ENCODE results near the gene GTF2H1.
"Not testable (repeated sequence)": the region's sequence is repeated elsewhere in the genome, so short reads cannot be mapped to it uniquely, and the experiment has no call there.

GTF2H1 gene

GRCh38 chr11:18394275-18394927, 72.0 kb downstream of the GTF2H1 start, which contains the start of gene LDHA:
Gene LDHA, plus strand, starts transcription at chr11:18394563. Its CDS starts 2,280 bp downstream, at chr11:18396843.
- peaks cover 12% of the 10 kb centered on the region for H3K4me1 ChIP-seq (ENCODE audit: insufficient read depth, low read length)
- no peaks in the 10 kb centered on the region for H3K27me3 ChIP-seq (ENCODE audit: insufficient read depth, low read length)
- H3K4me3 ChIP-seq (ENCODE audit: low read length) = peak within 1 kb of the TSS; percentile 75
- peaks cover 11% of the 10 kb centered on the region for H3K36me3 ChIP-seq (ENCODE audit: insufficient read depth, low read length)
- H2AFZ ChIP-seq (ENCODE audit: low read depth, low read length) = peak within 1 kb of the TSS; percentile 73
- H3K9me3 ChIP-seq (ENCODE audit: low read length) = no peaks in the 10 kb centered on the region

- Histone ChIP-seq H3K4me3 (ENCODE audit: low read length) (peak overlapping the region; percentile 75), H2AFZ (ENCODE audit: low read depth, low read length) (peak overlapping the region; percentile 73), H3K4me1 (ENCODE audit: insufficient read depth, low read length) (peaks cover 12% of the 10 kb centered on the region), H3K9me3 (ENCODE audit: low read length) (no peaks in the 10 kb centered on the region), H3K27me3 (ENCODE audit: insufficient read depth, low read length) (no peaks in the 10 kb centered on the region), H3K36me3 (ENCODE audit: insufficient read depth, low read length) (peaks cover 18% of the 10 kb centered on the region)
These were observed 72.8 kb downstream of the GTF2H1 start for GRCh38 chr11:18394928-18395734.

DNA sequence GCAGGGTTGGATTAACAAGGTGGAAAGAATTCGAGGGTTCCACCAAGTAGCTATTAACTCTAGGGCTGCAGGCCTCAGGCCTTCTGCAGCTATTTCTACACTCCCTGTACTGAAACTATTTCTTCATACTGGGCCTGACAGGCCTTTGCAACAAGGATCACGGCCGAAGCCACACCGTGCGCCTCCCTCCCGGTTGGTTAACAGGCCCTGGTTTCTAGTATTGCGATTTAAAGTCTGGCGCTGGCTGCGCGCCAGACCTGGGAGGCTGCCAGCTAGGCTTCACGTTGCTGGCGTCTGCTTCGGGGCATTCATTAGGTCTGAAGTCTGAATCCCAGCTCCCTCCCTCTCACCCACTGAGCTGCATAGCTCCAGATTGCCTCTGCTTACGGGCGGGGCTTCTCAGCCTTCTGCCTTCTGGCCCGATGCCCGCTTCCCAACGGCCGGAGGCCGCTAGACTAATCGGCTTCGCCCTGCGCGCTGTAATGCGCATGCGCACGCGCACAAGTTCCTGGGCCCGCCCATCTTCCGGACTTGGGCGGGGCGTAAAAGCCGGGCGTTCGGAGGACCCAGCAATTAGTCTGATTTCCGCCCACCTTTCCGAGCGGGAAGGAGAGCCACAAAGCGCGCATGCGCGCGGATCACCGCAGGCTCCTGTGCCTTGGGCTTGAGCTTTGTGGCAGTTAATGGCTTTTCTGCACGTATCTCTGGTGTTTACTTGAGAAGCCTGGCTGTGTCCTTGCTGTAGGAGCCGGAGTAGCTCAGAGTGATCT, 73.6 kb downstream of the GTF2H1 start:
- Histone ChIP-seq H3K36me3 (ENCODE audit: insufficient read depth, low read length) (peaks cover 24% of the 10 kb centered on the region), H3K4me3 (ENCODE audit: low read length) (peak overlapping the region; percentile 75), H3K27me3 (ENCODE audit: insufficient read depth, low read length) (no peaks in the 10 kb centered on the region), H3K9me3 (ENCODE audit: low read length) (no peaks in the 10 kb centered on the region), H2AFZ (ENCODE audit: low read depth, low read length) (peak overlapping the region; percentile 73), H3K4me1 (ENCODE audit: insufficient read depth, low read length) (peaks cover 12% of the 10 kb centered on the region)

DNA sequence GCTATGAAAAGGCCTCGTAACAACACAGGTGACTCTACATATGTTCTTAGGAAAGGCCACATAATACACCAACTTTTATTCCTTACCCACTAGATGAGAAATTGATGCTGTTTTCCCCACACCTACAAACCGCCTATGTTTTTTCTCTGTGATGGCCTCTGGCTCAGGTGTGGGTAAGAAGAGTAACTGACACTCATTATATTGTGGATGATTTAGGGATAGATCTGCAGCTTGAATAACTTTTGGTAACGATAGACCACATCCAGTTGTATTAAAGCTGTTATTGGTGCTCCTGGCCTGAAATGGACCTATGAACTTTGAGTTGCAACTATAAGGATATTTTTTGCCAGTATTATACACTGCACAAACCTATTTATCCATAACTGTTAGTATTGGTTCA, 75.6 kb downstream of the GTF2H1 start:
- H3K4me1 ChIP-seq (ENCODE audit: insufficient read depth, low read length) = peaks cover 12% of the 10 kb centered on the region
- no peaks in the 10 kb centered on the region for H3K27me3 ChIP-seq (ENCODE audit: insufficient read depth, low read length)
- peaks cover 32% of the 10 kb centered on the region for H3K36me3 ChIP-seq (ENCODE audit: insufficient read depth, low read length)
- H2AFZ ChIP-seq (ENCODE audit: low read depth, low read length) = no peak overlapping the region
- no peaks in the 10 kb centered on the region for H3K9me3 ChIP-seq (ENCODE audit: low read length)
- H3K4me3 ChIP-seq (ENCODE audit: low read length) = no peak overlapping the region

DNA sequence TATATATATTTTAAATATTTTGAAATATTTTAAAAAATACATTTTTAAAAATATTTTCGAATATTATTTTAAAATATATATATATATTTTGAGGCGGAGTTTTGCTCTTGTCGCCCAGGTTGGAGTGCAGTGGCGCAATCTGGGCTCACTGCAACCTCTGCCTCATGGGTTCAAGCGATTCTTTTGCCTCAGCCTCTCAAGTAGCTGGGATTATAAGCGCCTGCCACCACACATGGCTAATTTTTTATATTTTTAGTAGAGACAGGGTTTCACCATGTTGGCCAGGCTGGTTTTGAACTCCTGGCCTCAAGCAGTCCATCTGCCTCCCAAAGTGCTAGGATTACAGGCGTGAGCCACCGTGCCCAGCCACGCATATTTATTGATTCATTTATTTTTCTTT, 78.7 kb downstream of the GTF2H1 start:
- not testable (repeated sequence) for H2AFZ ChIP-seq (ENCODE audit: low read depth, low read length); H3K4me1 ChIP-seq (ENCODE audit: insufficient read depth, low read length); H3K4me3 ChIP-seq (ENCODE audit: low read length); H3K9me3 ChIP-seq (ENCODE audit: low read length); H3K27me3 ChIP-seq (ENCODE audit: insufficient read depth, low read length)
- peaks cover 59% of the 10 kb centered on the region for H3K36me3 ChIP-seq (ENCODE audit: insufficient read depth, low read length)

GRCh38 chr11:18404062-18404461, 81.7 kb downstream of the GTF2H1 start:
- Histone ChIP-seq H3K4me3 (ENCODE audit: low read length) (no peak overlapping the region), H3K36me3 (ENCODE audit: insufficient read depth, low read length) (peaks cover 67% of the 10 kb centered on the region), H3K9me3 (ENCODE audit: low read length) (no peaks in the 10 kb centered on the region), H2AFZ (ENCODE audit: low read depth, low read length) (no peak overlapping the region), H3K4me1 (ENCODE audit: insufficient read depth, low read length) (no peaks in the 10 kb centered on the region), H3K27me3 (ENCODE audit: insufficient read depth, low read length) (no peaks in the 10 kb centered on the region)

DNA sequence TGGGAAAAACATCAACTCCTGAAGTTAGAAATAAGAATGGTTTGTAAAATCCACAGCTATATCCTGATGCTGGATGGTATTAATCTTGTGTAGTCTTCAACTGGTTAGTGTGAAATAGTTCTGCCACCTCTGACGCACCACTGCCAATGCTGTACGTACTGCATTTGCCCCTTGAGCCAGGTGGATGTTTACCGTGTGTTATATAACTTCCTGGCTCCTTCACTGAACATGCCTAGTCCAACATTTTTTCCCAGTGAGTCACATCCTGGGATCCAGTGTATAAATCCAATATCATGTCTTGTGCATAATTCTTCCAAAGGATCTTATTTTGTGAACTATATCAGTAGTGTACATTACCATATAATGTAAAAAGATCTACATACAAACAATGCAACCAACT, 85.0 kb downstream of the GTF2H1 start:
- not testable (repeated sequence) for H3K9me3 ChIP-seq (ENCODE audit: low read length); H3K4me3 ChIP-seq (ENCODE audit: low read length); H2AFZ ChIP-seq (ENCODE audit: low read depth, low read length); H3K4me1 ChIP-seq (ENCODE audit: insufficient read depth, low read length); H3K27me3 ChIP-seq (ENCODE audit: insufficient read depth, low read length)
- H3K36me3 ChIP-seq (ENCODE audit: insufficient read depth, low read length) = peaks cover 48% of the 10 kb centered on the region

DNA sequence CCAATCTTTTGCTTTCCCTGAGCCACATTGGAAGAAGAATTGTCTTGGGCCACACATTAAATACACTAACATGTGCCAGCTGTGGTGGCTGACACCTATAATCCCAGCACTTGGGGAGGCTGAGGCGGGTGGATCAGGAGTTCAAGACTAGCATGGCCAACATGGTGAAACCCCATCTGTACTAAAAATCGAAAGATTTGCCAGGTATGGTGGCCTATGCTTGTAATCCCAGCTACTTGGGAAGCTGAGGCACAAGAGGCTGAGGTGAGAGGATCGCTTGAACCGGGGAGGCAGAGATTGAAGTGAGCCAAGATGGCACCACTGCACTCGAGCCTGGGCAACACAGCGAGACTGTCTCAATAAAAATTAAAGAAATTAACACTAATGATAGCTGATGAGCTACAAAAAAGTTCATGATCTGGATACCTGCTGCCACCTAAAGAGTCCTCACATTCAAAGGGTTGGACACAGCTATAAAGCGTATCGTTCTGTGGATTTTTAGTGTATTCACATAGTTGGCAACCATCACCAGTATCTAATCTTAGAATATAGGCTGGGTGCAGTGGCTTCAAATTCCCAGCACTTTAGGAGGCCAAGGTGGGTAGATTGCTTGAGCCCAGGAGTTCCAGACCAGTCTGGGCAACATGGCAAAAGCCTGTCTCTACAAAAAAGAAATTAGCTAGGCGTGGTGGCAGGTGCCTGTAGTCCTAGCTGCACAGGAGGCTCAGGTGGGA, 86.4 kb downstream of the GTF2H1 start:
- Histone ChIP-seq H2AFZ (ENCODE audit: low read depth, low read length) (no peak overlapping the region), H3K9me3 (ENCODE audit: low read length) (no peaks in the 10 kb centered on the region), H3K4me3 (ENCODE audit: low read length) (no peak overlapping the region), H3K4me1 (ENCODE audit: insufficient read depth, low read length) (no peaks in the 10 kb centered on the region), H3K27me3 (ENCODE audit: insufficient read depth, low read length) (no peaks in the 10 kb centered on the region), H3K36me3 (ENCODE audit: insufficient read depth, low read length) (peaks cover 36% of the 10 kb centered on the region)

- H3K4me1 ChIP-seq (ENCODE audit: insufficient read depth, low read length) = no peaks in the 10 kb centered on the region
These were observed 94.1 kb downstream of the GTF2H1 start for GRCh38 chr11:18416459-18416858.

More at GRCh38 chr11:18416459-18416858, 94.1 kb downstream of the GTF2H1 start:
- H3K36me3 ChIP-seq (ENCODE audit: insufficient read depth, low read length) = no peaks in the 10 kb centered on the region
- H2AFZ ChIP-seq (ENCODE audit: low read depth, low read length) = no peak overlapping the region
- H3K4me3 ChIP-seq (ENCODE audit: low read length) = no peak overlapping the region
- no peaks in the 10 kb centered on the region for H3K9me3 ChIP-seq (ENCODE audit: low read length)
- H3K27me3 ChIP-seq (ENCODE audit: insufficient read depth, low read length) = peaks cover 2% of the 10 kb centered on the region

Measured in neuron (in vitro differentiated cells).